ENCODE measurements around the gene PHLPP1. TPM values are rescaled to one million over a fixed set of nuclear protein-coding genes. Genes with fewer than 3 reads are reported as not detected.

PHLPP1 gene
- total RNA-seq, 6 donors from 2014 or later, result 8.2 to 15.5 (median 13.2) TPM

GRCh38 chr18:62982600-62983251 lies 267.4 kb downstream of the PHLPP1 start:
- peak; percentile 21 to 55 for DNase-seq
- WGBS, 2 donors, result 27 to 34% methylated on average over 11 of the region's 11 CpGs
- Histone ChIP-seq H3K27me3 (no peaks in the 10 kb centered on the region), H3K4me3 (peak overlapping the region in 3 of 4 donors; percentile 24 to 35 (median 28)), H3K27ac (peak overlapping the region in 1 of 4 donors; percentile 48), H3K9me3 (no peaks in the 10 kb centered on the region), H3K4me1 (peaks cover 5 to 12% (median 8%) of the 10 kb centered on the region in 4 donors), H3K36me3 (peaks cover 0 to 15% (median 7%) of the 10 kb centered on the region in 4 donors)
- peak; percentile 59 to 79 (median 66) for TF ChIP-seq CTCF (IDR thresholded peaks at IDR 0.05)
- no peak for TF ChIP-seq POLR2AphosphoS5 (IDR thresholded peaks at IDR 0.05)
- no peak for TF ChIP-seq EP300 (IDR thresholded peaks at IDR 0.05)
- ATAC-seq (ENCODE audit: low FRiP score in 2 of 2), result peak in 1 of 2 donors; percentile 80

- WGBS, 2 donors, result 90 to 92% methylated on average over 7 to 11 of the region's 11 CpGs
- no peak overlapping the region for H3K27ac ChIP-seq
- ATAC-seq (ENCODE audit: low FRiP score in 2 of 2), result no peak
- DNase-seq, result no peak
- no peaks in the 10 kb centered on the region for H3K36me3 ChIP-seq
- peaks cover 5 to 12% (median 6%) of the 10 kb centered on the region in 4 donors for H3K4me1 ChIP-seq
- no peak for TF ChIP-seq POLR2AphosphoS5 (IDR thresholded peaks at IDR 0.05)
- no peak for TF ChIP-seq CTCF (IDR thresholded peaks at IDR 0.05)
- no peak for TF ChIP-seq POLR2A (IDR thresholded peaks at IDR 0.05)
- TF ChIP-seq EP300 (IDR thresholded peaks at IDR 0.05), result no peak
- H3K9me3 ChIP-seq, result no peaks in the 10 kb centered on the region
- H3K4me3 ChIP-seq, result no peak overlapping the region
- no peaks in the 10 kb centered on the region for H3K27me3 ChIP-seq
Observed at GRCh38 chr18:62984656-62985315, 269.4 kb downstream of the PHLPP1 start.

- Histone ChIP-seq H3K4me3 (no peak overlapping the region), H3K9me3 (no peaks in the 10 kb centered on the region), H3K36me3 (no peaks in the 10 kb centered on the region), H3K4me1 (peaks cover 4 to 12% (median 6%) of the 10 kb centered on the region in 4 donors), H3K27ac (no peak overlapping the region), H3K27me3 (no peaks in the 10 kb centered on the region)
- no peak for ATAC-seq (ENCODE audit: low FRiP score in 2 of 2)
- 70 to 71% methylated on average over 2 of the region's 2 CpGs for WGBS, 2 donors
- TF ChIP-seq POLR2A (IDR thresholded peaks at IDR 0.05) (no peak), EP300 (IDR thresholded peaks at IDR 0.05) (no peak), CTCF (IDR thresholded peaks at IDR 0.05) (no peak), POLR2AphosphoS5 (IDR thresholded peaks at IDR 0.05) (no peak)
- DNase-seq, result no peak
Observed at GRCh38 chr18:62986490-62986889, 271.1 kb downstream of the PHLPP1 start.

GRCh38 chr18:62987055-62987830 lies 271.9 kb downstream of the PHLPP1 start:
- H3K36me3 ChIP-seq, result no peaks in the 10 kb centered on the region
- H3K4me1 ChIP-seq, result peaks cover 4 to 6% (median 5%) of the 10 kb centered on the region in 4 donors
- H3K9me3 ChIP-seq, result no peaks in the 10 kb centered on the region
- no peaks in the 10 kb centered on the region for H3K27me3 ChIP-seq
- no peak overlapping the region for H3K4me3 ChIP-seq
- DNase-seq (no peak), ATAC-seq (ENCODE audit: low FRiP score in 2 of 2) (no peak)
- no peak overlapping the region for H3K27ac ChIP-seq
- TF ChIP-seq POLR2A (IDR thresholded peaks at IDR 0.05) (no peak), CTCF (IDR thresholded peaks at IDR 0.05) (no peak), POLR2AphosphoS5 (IDR thresholded peaks at IDR 0.05) (no peak), EP300 (IDR thresholded peaks at IDR 0.05) (no peak)
- WGBS, 2 donors, result 86 to 88% methylated on average over 13 to 19 of the region's 19 CpGs

Measured in upper lobe of left lung (tissue), 6 donors.